Neural progenitor cell (in vitro differentiated cells): ENCODE measurements around the gene KCNS1. TPM values are rescaled to one million over a fixed set of nuclear protein-coding genes. Genes with fewer than 3 reads are reported as not detected.

Experiments used
- DNase-seq: peaks from one replicate; pipeline ENCODE4 v3.0.0-alpha.2; 2016; ENCODE audit warnings: low spot score
- H2AFZ ChIP-seq: fragments of 200-600 bp; sonication (generic); replicated peaks from 2 replicates; pipeline ENCODE4 v1.6.1; 2016; ENCODE audit warnings: antibody characterized with exemption
- H3F3A ChIP-seq: fragments of 200-600 bp; sonication (generic); 2 replicates; pipeline ENCODE4 v1.6.1; 2016; ENCODE audit warnings: antibody characterized with exemption, low read depth
- H3K27ac ChIP-seq: fragments of 200-600 bp; sonication (generic); 2 replicates; pipeline ENCODE4 v1.5.1; 2016; ENCODE audit warnings: mild to moderate bottlenecking
- H3K27me3 ChIP-seq: fragments of 200-600 bp; sonication (generic); 2 replicates; pipeline ENCODE4 v1.6.1; 2016; ENCODE audit warnings: mild to moderate bottlenecking, moderate library complexity
- H3K36me3 ChIP-seq: fragments of 200-600 bp; sonication (generic); 2 replicates; pipeline ENCODE4 v1.5.1; 2016
- H3K4me1 ChIP-seq: fragments of 200-600 bp; sonication (generic); 2 replicates; pipeline ENCODE4 v1.6.1; 2016; ENCODE audit warnings: mixed run types
- H3K4me2 ChIP-seq: fragments of 200-600 bp; sonication (generic); 2 replicates; pipeline ENCODE4 v1.6.1; 2016
- H3K4me3 ChIP-seq: fragments of 200-600 bp; sonication (generic); 2 replicates; pipeline ENCODE4 v1.5.1; 2016
- H3K79me2 ChIP-seq: fragments of 200-600 bp; sonication (generic); 2 replicates; pipeline ENCODE4 v1.6.1; 2016; ENCODE audit warnings: low read depth
- H3K9ac ChIP-seq: fragments of 200-600 bp; sonication (generic); 2 replicates; pipeline ENCODE4 v1.6.1; 2016
- H3K9me3 ChIP-seq: fragments of 200-600 bp; sonication (generic); 2 replicates; pipeline ENCODE4 v1.5.1; 2016; ENCODE audit warnings: low read depth
- H4K20me1 ChIP-seq: fragments of 200-600 bp; sonication (generic); 2 replicates; pipeline ENCODE4 v1.6.1; 2016; ENCODE audit warnings: low read depth
- H3K27ac Mint-ChIP-seq: 3 replicates; pipeline ENCODE4 v1.8.0; 2021; ENCODE audit warnings: mixed read lengths
- H3K27me3 Mint-ChIP-seq: 2 replicates; pipeline ENCODE4 v1.8.0; 2022; ENCODE audit warnings: low read depth, mild to moderate bottlenecking, inconsistent platforms, moderate library complexity, mixed read lengths; ENCODE audit not compliant: insufficient read depth
- H3K36me3 Mint-ChIP-seq: 3 replicates; pipeline ENCODE4 v1.8.0; 2021; ENCODE audit warnings: mixed read lengths
- H3K4me1 Mint-ChIP-seq: 3 replicates; pipeline ENCODE4 v1.8.0; 2021; ENCODE audit warnings: mixed read lengths
- H3K4me3 Mint-ChIP-seq: 3 replicates; pipeline ENCODE4 v1.8.0; 2021; ENCODE audit warnings: mild to moderate bottlenecking, moderate library complexity, mixed read lengths
- H3K9me3 Mint-ChIP-seq: 3 replicates; pipeline ENCODE4 v1.8.0; 2020; ENCODE audit warnings: mixed read lengths
- EZH2 ChIP-seq: fragments of 200-600 bp; sonication (generic); IDR thresholded peaks from 2 replicates; pipeline ENCODE4 v1.6.1; 2017; ENCODE audit warnings: antibody characterized with exemption, mild to moderate bottlenecking, moderate library complexity
- EZH2phosphoT487 ChIP-seq: fragments of 200-600 bp; sonication (generic); IDR thresholded peaks from 2 replicates; pipeline ENCODE4 v1.6.1; 2017; ENCODE audit warnings: antibody characterized with exemption
- total RNA-seq: library from RNA; depleted of rRNA; stranded (reverse); fragments of >200 nt; gene quantifications from 2 replicates; pipeline ENCODE4 v1.2.3, GENCODE V29; 2015; ENCODE audit warnings: low replicate concordance
- TF ChIP-seq, protein P1 (sequence below): fragments of 200-600 bp; sonication (generic); IDR thresholded peaks from 2 replicates; pipeline ENCODE4 v1.5.1; 2017; ENCODE audit warnings: antibody characterized with exemption, mild to moderate bottlenecking

Gene KCNS1
- total RNA-seq, 1 donor from 2014 or later, result not detected

DNA sequence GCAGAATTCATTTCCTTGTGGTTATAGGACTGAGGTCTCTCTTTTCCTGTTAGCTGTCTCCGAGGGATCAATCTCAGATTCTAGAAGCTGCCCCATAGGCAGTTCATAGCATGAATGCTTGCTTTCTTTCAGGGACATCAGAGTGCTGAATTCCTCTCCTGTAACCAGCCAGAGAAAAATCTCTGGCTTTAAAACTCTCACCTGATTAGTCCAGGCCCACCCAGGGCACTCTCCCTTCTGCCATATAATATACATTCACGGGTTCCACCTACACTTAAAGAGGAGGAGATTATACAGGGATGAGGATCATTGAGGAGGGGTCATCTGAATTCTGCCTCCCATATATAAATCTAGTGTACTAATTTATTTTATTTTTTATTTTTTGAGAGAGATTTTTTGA lies 2.1 kb upstream of the KCNS1 start:
- no peak overlapping the region for H3K27ac ChIP-seq
- H3K4me2 ChIP-seq, result no peak overlapping the region
- H3F3A ChIP-seq, result no peaks in the 10 kb centered on the region
- H4K20me1 ChIP-seq, result no peaks in the 10 kb centered on the region
- H3K27ac Mint-ChIP-seq, result no peak overlapping the region
- no peak overlapping the region for H3K4me3 Mint-ChIP-seq
- no peak for DNase-seq
- H3K79me2 ChIP-seq, result no peaks in the 10 kb centered on the region
- no peak overlapping the region for H3K4me3 ChIP-seq
- no peaks in the 10 kb centered on the region for H3K36me3 Mint-ChIP-seq
- no peaks in the 10 kb centered on the region for H3K9me3 Mint-ChIP-seq
- no peaks in the 10 kb centered on the region for H3K4me1 ChIP-seq
- peaks cover 38% of the 10 kb centered on the region for H3K27me3 ChIP-seq
- peaks cover 4% of the 10 kb centered on the region for H3K4me1 Mint-ChIP-seq
- H3K9ac ChIP-seq, result no peak overlapping the region
- H3K9me3 ChIP-seq, result no peaks in the 10 kb centered on the region
- no peaks in the 10 kb centered on the region for H3K36me3 ChIP-seq
- TF ChIP-seq, protein P1, sequence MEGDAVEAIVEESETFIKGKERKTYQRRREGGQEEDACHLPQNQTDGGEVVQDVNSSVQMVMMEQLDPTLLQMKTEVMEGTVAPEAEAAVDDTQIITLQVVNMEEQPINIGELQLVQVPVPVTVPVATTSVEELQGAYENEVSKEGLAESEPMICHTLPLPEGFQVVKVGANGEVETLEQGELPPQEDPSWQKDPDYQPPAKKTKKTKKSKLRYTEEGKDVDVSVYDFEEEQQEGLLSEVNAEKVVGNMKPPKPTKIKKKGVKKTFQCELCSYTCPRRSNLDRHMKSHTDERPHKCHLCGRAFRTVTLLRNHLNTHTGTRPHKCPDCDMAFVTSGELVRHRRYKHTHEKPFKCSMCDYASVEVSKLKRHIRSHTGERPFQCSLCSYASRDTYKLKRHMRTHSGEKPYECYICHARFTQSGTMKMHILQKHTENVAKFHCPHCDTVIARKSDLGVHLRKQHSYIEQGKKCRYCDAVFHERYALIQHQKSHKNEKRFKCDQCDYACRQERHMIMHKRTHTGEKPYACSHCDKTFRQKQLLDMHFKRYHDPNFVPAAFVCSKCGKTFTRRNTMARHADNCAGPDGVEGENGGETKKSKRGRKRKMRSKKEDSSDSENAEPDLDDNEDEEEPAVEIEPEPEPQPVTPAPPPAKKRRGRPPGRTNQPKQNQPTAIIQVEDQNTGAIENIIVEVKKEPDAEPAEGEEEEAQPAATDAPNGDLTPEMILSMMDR, result no peak
- TF ChIP-seq EZH2 (no peak), EZH2phosphoT487 (no peak)
- H2AFZ ChIP-seq, result no peak overlapping the region
- H3K27me3 Mint-ChIP-seq, result peaks cover 25% of the 10 kb centered on the region

DNA sequence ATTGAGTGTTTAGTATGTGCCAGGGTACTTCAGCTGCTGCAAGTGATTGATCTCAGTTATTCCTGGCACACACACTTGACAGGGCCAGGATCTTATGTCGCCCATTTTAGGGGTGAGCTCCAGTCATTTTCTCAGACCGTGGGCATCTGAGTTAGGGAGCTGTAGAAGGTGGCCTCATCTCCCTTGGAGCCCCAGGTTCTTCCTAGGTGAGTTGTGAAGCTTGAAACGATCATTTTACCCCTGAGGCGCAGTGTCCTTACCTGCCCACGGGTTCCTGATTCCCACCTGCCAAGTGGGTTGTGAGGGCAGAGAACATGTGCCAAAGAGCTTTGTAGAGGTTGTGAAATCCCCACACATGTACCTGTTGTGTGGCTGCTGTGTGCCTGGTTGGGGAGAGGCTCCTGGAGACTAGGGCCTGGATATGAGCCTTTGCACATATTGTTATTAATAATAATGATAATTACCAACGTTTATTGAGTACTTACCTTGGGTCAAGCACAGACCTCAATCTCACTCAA lies 465 bp upstream of the KCNS1 start:
- no peaks in the 10 kb centered on the region for H3F3A ChIP-seq
- no peaks in the 10 kb centered on the region for H3K79me2 ChIP-seq
- no peaks in the 10 kb centered on the region for H3K36me3 ChIP-seq
- H3K36me3 Mint-ChIP-seq, result no peaks in the 10 kb centered on the region
- H3K4me2 ChIP-seq, result peak overlapping the region; percentile 62
- H4K20me1 ChIP-seq, result no peaks in the 10 kb centered on the region
- H3K4me3 Mint-ChIP-seq, result no peak overlapping the region
- no peaks in the 10 kb centered on the region for H3K9me3 Mint-ChIP-seq
- no peak overlapping the region for H3K27ac Mint-ChIP-seq
- H3K4me1 Mint-ChIP-seq, result peaks cover 4% of the 10 kb centered on the region
- peak overlapping the region; percentile 34 for H3K4me3 ChIP-seq
- peaks cover 25% of the 10 kb centered on the region for H3K27me3 Mint-ChIP-seq
- no peak for DNase-seq
- H2AFZ ChIP-seq, result peak overlapping the region; percentile 67
- H3K4me1 ChIP-seq, result no peaks in the 10 kb centered on the region
- TF ChIP-seq, protein P1, result no peak
- no peak for TF ChIP-seq EZH2
- TF ChIP-seq EZH2phosphoT487, result no peak
- no peaks in the 10 kb centered on the region for H3K9me3 ChIP-seq
- no peak overlapping the region for H3K9ac ChIP-seq
- peaks cover 55% of the 10 kb centered on the region for H3K27me3 ChIP-seq
- no peak overlapping the region for H3K27ac ChIP-seq

DNA sequence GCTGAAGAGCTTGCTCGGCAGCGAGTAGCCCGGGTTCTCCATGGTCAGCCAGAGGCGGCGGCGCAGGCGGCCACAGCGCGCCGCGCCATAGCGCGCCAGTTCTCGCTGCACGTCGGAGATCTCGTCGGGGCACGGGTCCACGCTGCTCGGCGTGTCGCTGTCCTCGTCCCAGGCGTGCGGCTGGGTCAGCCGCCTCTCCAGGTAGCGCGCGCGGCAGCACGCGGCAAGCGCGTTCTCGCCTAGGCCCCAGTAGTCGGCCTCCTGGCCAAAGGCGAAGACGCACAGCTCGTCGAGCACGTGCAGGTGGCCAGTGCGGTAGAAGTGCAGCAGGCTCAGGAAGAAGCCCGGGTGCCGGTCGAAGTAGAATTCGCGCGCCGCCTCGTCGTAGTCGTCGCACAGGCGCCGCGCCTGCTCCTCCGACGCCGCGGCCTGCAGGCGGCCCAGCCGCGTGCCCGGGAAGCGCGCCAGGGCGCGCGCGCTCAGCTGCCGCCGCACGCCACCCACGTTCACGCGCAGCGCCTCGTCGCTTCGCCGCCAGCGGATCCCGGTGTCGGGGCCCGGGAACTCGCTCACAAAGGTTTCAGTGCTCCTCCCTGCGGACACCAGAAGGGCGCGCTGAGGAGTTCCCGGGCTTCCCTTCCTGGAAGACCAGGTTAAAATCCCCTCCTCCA lies 2.7 kb downstream of the KCNS1 start:
- Histone ChIP-seq H3K79me2 (no peaks in the 10 kb centered on the region), H2AFZ (no peak overlapping the region), H3K4me2 (peak overlapping the region; percentile 11), H3K4me3 (no peak overlapping the region), H3K9me3 (no peaks in the 10 kb centered on the region), H3K27ac (no peak overlapping the region), H3K36me3 (no peaks in the 10 kb centered on the region), H3K9ac (no peak overlapping the region), H3K27me3 (peaks cover 60% of the 10 kb centered on the region), H3F3A (no peaks in the 10 kb centered on the region), H4K20me1 (no peaks in the 10 kb centered on the region), H3K4me1 (no peaks in the 10 kb centered on the region)
- H3K27me3 Mint-ChIP-seq, result peaks cover 22% of the 10 kb centered on the region
- peaks cover 4% of the 10 kb centered on the region for H3K4me1 Mint-ChIP-seq
- TF ChIP-seq, protein P1, result peak; percentile 46
- TF ChIP-seq EZH2phosphoT487, result no peak
- no peak for TF ChIP-seq EZH2
- no peak overlapping the region for H3K4me3 Mint-ChIP-seq
- no peaks in the 10 kb centered on the region for H3K9me3 Mint-ChIP-seq
- peak; percentile 75 for DNase-seq
- H3K27ac Mint-ChIP-seq, result no peak overlapping the region
- no peaks in the 10 kb centered on the region for H3K36me3 Mint-ChIP-seq
